ENCODE results near the gene OR8B12. TPM values are rescaled to one million over a fixed set of nuclear protein-coding genes. Genes with fewer than 3 reads are reported as not detected.

Gene OR8B12
- total RNA-seq, 1 experiment from 2014 or later: not detected

DNA sequence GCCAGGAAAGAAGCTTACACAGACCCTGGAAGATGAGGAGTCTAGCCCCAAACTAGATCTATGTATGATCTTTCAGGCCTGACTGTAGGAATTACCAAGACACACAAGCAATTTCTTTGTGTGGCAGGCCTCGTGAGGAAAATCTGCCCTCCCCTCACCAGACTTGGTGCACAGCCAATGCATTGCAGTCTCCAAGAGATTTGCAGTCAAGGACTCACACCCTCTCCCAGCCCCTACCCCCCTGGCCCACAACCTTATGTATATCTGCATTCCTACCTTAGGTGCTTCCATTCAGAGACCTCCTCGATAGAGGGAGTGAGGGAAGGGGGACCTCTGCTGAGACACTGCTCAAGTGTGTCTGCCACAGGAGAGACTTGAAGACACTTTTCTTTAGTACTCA, 9.8 kb downstream of the OR8B12 start:
- Histone ChIP-seq H3K27ac (ENCODE audit: low read length) (no peak overlapping the region), H3K9ac (ENCODE audit: low read length) (no peak overlapping the region), H3K4me3 (ENCODE audit: low read length) (no peak overlapping the region), H4K20me1 (ENCODE audit: low read length) (no peaks in the 10 kb centered on the region), H2AFZ (ENCODE audit: low read length) (no peak overlapping the region), H3K27me3 (ENCODE audit: low read length) (peaks cover 86% of the 10 kb centered on the region), H3K36me3 (ENCODE audit: low read depth, low read length) (no peaks in the 10 kb centered on the region), H3F3A (ENCODE audit: low read length, unreplicated experiment) (no peaks in the 10 kb centered on the region), H3K4me1 (ENCODE audit: insufficient read depth, low read length) (no peaks in the 10 kb centered on the region), H3K4me2 (ENCODE audit: low read length) (no peak overlapping the region), H3K79me2 (ENCODE audit: low read length) (no peaks in the 10 kb centered on the region), H3K9me2 (replicated peaks; ENCODE audit: low read length) (no peaks in the 10 kb centered on the region), H3K9me3 (ENCODE audit: low read length) (no peaks in the 10 kb centered on the region)
- DNase-seq (no peak), ATAC-seq (no peak)
- POLR2A ChIA-PET (ENCODE audit: unreplicated experiment): no interaction called here
- no TSS peak for BruUV-seq (replicated peaks)
- TF ChIP-seq EZH2phosphoT487 (IDR thresholded peaks at IDR 0.05; ENCODE audit: borderline replicate concordance, low read length) (no peak), EZH2 (IDR thresholded peaks at IDR 0.05; ENCODE audit: low read length, unreplicated experiment) (no peak)
- TF ChIP-seq, protein P1, sequence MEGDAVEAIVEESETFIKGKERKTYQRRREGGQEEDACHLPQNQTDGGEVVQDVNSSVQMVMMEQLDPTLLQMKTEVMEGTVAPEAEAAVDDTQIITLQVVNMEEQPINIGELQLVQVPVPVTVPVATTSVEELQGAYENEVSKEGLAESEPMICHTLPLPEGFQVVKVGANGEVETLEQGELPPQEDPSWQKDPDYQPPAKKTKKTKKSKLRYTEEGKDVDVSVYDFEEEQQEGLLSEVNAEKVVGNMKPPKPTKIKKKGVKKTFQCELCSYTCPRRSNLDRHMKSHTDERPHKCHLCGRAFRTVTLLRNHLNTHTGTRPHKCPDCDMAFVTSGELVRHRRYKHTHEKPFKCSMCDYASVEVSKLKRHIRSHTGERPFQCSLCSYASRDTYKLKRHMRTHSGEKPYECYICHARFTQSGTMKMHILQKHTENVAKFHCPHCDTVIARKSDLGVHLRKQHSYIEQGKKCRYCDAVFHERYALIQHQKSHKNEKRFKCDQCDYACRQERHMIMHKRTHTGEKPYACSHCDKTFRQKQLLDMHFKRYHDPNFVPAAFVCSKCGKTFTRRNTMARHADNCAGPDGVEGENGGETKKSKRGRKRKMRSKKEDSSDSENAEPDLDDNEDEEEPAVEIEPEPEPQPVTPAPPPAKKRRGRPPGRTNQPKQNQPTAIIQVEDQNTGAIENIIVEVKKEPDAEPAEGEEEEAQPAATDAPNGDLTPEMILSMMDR (conservative IDR thresholded peaks at IDR 0.05; ENCODE audit: low read depth, low read length): no peak
- intact Hi-C loops (cut with micrococcal nuclease): no loop called here
- CTCF ChIA-PET: no interaction called here

- Histone ChIP-seq H3K9me2 (replicated peaks; ENCODE audit: low read length) (no peaks in the 10 kb centered on the region), H3K36me3 (ENCODE audit: low read depth, low read length) (no peaks in the 10 kb centered on the region), H3K27me3 (ENCODE audit: low read length) (peaks cover 96% of the 10 kb centered on the region), H3F3A (ENCODE audit: low read length, unreplicated experiment) (no peaks in the 10 kb centered on the region), H2AFZ (ENCODE audit: low read length) (no peak overlapping the region), H3K4me2 (ENCODE audit: low read length) (no peak overlapping the region), H4K20me1 (ENCODE audit: low read length) (no peaks in the 10 kb centered on the region), H3K4me3 (ENCODE audit: low read length) (no peak overlapping the region), H3K9me3 (ENCODE audit: low read length) (no peaks in the 10 kb centered on the region), H3K9ac (ENCODE audit: low read length) (no peak overlapping the region), H3K27ac (ENCODE audit: low read length) (no peak overlapping the region), H3K79me2 (ENCODE audit: low read length) (no peaks in the 10 kb centered on the region), H3K4me1 (ENCODE audit: insufficient read depth, low read length) (no peaks in the 10 kb centered on the region)
- TF ChIP-seq, protein P1 (conservative IDR thresholded peaks at IDR 0.05; ENCODE audit: low read depth, low read length): no peak
- TF ChIP-seq EZH2 (IDR thresholded peaks at IDR 0.05; ENCODE audit: low read length, unreplicated experiment): no peak
- no peak for TF ChIP-seq EZH2phosphoT487 (IDR thresholded peaks at IDR 0.05; ENCODE audit: borderline replicate concordance, low read length)
- intact Hi-C loops (cut with micrococcal nuclease): no loop called here
- CTCF ChIA-PET: no interaction called here
- ATAC-seq (no peak), DNase-seq (no peak)
- no TSS peak for BruUV-seq (replicated peaks)
- POLR2A ChIA-PET (ENCODE audit: unreplicated experiment): no interaction called here
Measured at GRCh38 chr11:124520550-124520854, 23.0 kb downstream of the OR8B12 start.

DNA sequence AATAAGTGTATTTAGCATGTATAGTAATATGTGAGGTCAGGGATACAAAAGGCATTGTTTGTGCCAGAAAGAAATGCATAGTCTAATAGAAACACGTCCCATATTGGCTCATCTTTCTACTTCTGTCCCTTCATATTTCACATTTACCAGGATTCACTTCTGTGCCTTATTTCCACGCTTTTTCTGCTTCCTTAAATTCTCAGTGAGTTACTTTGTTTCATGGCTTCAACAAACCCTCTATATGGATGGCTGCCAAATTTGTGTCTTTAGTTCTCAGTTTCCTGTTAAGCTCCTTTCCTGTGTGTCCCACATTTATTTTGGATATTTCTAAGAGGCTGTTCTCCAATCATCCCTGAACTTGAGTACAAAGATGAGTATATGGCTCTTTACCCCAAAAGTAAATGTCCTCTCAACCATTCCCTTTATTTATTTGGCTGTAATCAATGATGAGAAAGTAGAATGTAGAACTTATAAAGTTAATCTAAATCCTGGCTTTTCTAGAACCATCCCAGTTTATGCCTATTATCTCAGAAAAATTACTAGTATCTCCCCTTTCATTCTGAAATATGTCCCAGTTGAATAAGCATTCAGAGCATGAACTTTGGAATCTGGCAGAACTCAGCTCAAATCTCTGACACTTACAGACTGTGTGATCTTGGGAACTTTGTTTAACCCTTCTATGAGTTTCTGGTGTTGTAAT, 23.5 kb downstream of the OR8B12 start:
- TF ChIP-seq EZH2phosphoT487 (IDR thresholded peaks at IDR 0.05; ENCODE audit: borderline replicate concordance, low read length) (no peak), EZH2 (IDR thresholded peaks at IDR 0.05; ENCODE audit: low read length, unreplicated experiment) (no peak)
- TF ChIP-seq, protein P1 (conservative IDR thresholded peaks at IDR 0.05; ENCODE audit: low read depth, low read length): no peak
- ChIA-PET CTCF (no interaction called here), POLR2A (ENCODE audit: unreplicated experiment) (no interaction called here)
- Histone ChIP-seq H3K27me3 (ENCODE audit: low read length) (peaks cover 95% of the 10 kb centered on the region), H3K4me3 (ENCODE audit: low read length) (no peak overlapping the region), H3K9me3 (ENCODE audit: low read length) (no peaks in the 10 kb centered on the region), H2AFZ (ENCODE audit: low read length) (no peak overlapping the region), H3K27ac (ENCODE audit: low read length) (no peak overlapping the region), H3F3A (ENCODE audit: low read length, unreplicated experiment) (no peaks in the 10 kb centered on the region), H4K20me1 (ENCODE audit: low read length) (no peaks in the 10 kb centered on the region), H3K9ac (ENCODE audit: low read length) (no peak overlapping the region), H3K4me2 (ENCODE audit: low read length) (no peak overlapping the region), H3K4me1 (ENCODE audit: insufficient read depth, low read length) (no peaks in the 10 kb centered on the region), H3K9me2 (replicated peaks; ENCODE audit: low read length) (no peaks in the 10 kb centered on the region), H3K36me3 (ENCODE audit: low read depth, low read length) (no peaks in the 10 kb centered on the region), H3K79me2 (ENCODE audit: low read length) (no peaks in the 10 kb centered on the region)
- intact Hi-C loops (cut with micrococcal nuclease): no loop called here
- BruUV-seq (replicated peaks): no TSS peak
- ATAC-seq (no peak), DNase-seq (no peak)

All from PC-3 (cell line).